Endothelial cell (in vitro differentiated cells): ENCODE results near the gene HSD3B2. TPM values are rescaled to one million over a fixed set of nuclear protein-coding genes. Genes with fewer than 3 reads are reported as not detected.

Experiments used
- DNase-seq: peaks from one replicate; pipeline ENCODE4 v3.0.0; 2021; ENCODE audit warnings: low spot score
- H3K27ac Mint-ChIP-seq: one replicate; pipeline ENCODE4 v1.8.0; 2021; ENCODE audit warnings: mixed read lengths, inconsistent platforms; ENCODE audit not compliant: unreplicated experiment
- H3K27me3 Mint-ChIP-seq: one replicate; pipeline ENCODE4 v1.8.0; 2021; ENCODE audit warnings: mild to moderate bottlenecking, moderate library complexity, mixed read lengths, inconsistent platforms; ENCODE audit not compliant: unreplicated experiment
- H3K36me3 Mint-ChIP-seq: one replicate; pipeline ENCODE4 v1.8.0; 2021; ENCODE audit warnings: mild to moderate bottlenecking, low read depth, mixed read lengths, inconsistent platforms; ENCODE audit not compliant: unreplicated experiment
- H3K4me1 Mint-ChIP-seq: one replicate; pipeline ENCODE4 v1.8.0; 2021; ENCODE audit warnings: mild to moderate bottlenecking, mixed read lengths, inconsistent platforms; ENCODE audit not compliant: unreplicated experiment
- H3K4me3 Mint-ChIP-seq: one replicate; pipeline ENCODE4 v1.8.0; 2021; ENCODE audit warnings: mild to moderate bottlenecking, mixed read lengths, inconsistent platforms; ENCODE audit not compliant: unreplicated experiment
- H3K9me3 Mint-ChIP-seq: one replicate; pipeline ENCODE4 v1.8.0; 2021; ENCODE audit warnings: mixed read lengths, inconsistent platforms; ENCODE audit not compliant: unreplicated experiment
- CTCF ChIP-seq: fragments of 200-600 bp; sonication (generic); IDR thresholded peaks from one replicate; pipeline ENCODE4 v1.5.0; 2021; ENCODE audit warnings: antibody characterized with exemption; ENCODE audit not compliant: unreplicated experiment
- total RNA-seq: library from RNA; stranded (reverse); fragmentation: NEBNext Ultra II Directional; extraction: Animal tissue kit (Norgen Biotek cat#: 25700); gene quantifications from one replicate; pipeline ENCODE4 v1.2.1, GENCODE V29; 2021; ENCODE audit not compliant: unreplicated experiment

HSD3B2 gene
- total RNA-seq, 1 donor from 2014 or later = not detected

- Mint-ChIP-seq H3K4me3 (no peak overlapping the region), H3K9me3 (no peaks in the 10 kb centered on the region), H3K27ac (no peak overlapping the region), H3K36me3 (no peaks in the 10 kb centered on the region), H3K27me3 (peaks cover 3% of the 10 kb centered on the region), H3K4me1 (no peaks in the 10 kb centered on the region)
- no peak for TF ChIP-seq CTCF
- no peak for DNase-seq
Observed at GRCh38 chr1:119467219-119467618, 52.3 kb downstream of the HSD3B2 start.

- H3K36me3 Mint-ChIP-seq = no peaks in the 10 kb centered on the region
- no peak for DNase-seq
Observed at GRCh38 chr1:119467857-119468668, 53.1 kb downstream of the HSD3B2 start.

GRCh38 chr1:119469741-119470140, 54.8 kb downstream of the HSD3B2 start:
- no peak for DNase-seq
- H3K9me3 Mint-ChIP-seq = no peaks in the 10 kb centered on the region
- TF ChIP-seq CTCF = no peak
- H3K27ac Mint-ChIP-seq = no peak overlapping the region
- no peaks in the 10 kb centered on the region for H3K4me1 Mint-ChIP-seq
- H3K4me3 Mint-ChIP-seq = no peak overlapping the region
- no peaks in the 10 kb centered on the region for H3K36me3 Mint-ChIP-seq
- peaks cover 3% of the 10 kb centered on the region for H3K27me3 Mint-ChIP-seq

More at GRCh38 chr1:119467857-119468668, 53.1 kb downstream of the HSD3B2 start:
- H3K4me1 Mint-ChIP-seq = no peaks in the 10 kb centered on the region
- no peak overlapping the region for H3K4me3 Mint-ChIP-seq
- no peak overlapping the region for H3K27ac Mint-ChIP-seq
- peaks cover 3% of the 10 kb centered on the region for H3K27me3 Mint-ChIP-seq
- no peaks in the 10 kb centered on the region for H3K9me3 Mint-ChIP-seq
- TF ChIP-seq CTCF = no peak

GRCh38 chr1:119470377-119470776, 55.4 kb downstream of the HSD3B2 start:
- Mint-ChIP-seq H3K27ac (no peak overlapping the region), H3K4me3 (no peak overlapping the region), H3K4me1 (no peaks in the 10 kb centered on the region), H3K9me3 (no peaks in the 10 kb centered on the region), H3K36me3 (no peaks in the 10 kb centered on the region), H3K27me3 (peaks cover 3% of the 10 kb centered on the region)
- no peak for TF ChIP-seq CTCF
- no peak for DNase-seq

GRCh38 chr1:119470958-119471357, 56.0 kb downstream of the HSD3B2 start:
- no peaks in the 10 kb centered on the region for H3K36me3 Mint-ChIP-seq
- no peak overlapping the region for H3K4me3 Mint-ChIP-seq
- no peaks in the 10 kb centered on the region for H3K4me1 Mint-ChIP-seq
- H3K9me3 Mint-ChIP-seq = no peaks in the 10 kb centered on the region
- DNase-seq = no peak
- no peak overlapping the region for H3K27ac Mint-ChIP-seq
- peaks cover 3% of the 10 kb centered on the region for H3K27me3 Mint-ChIP-seq
- no peak for TF ChIP-seq CTCF
